Measurements from ENCODE around the gene SPECC1. TPM values are rescaled to one million over a fixed set of nuclear protein-coding genes. Genes with fewer than 3 reads are reported as not detected.

Gene SPECC1
- total and polyA plus RNA-seq, 2 of the 4 experiments (the other 2 are of a cell fraction) = 16.9 to 26.2 TPM

GRCh38 chr17:20263595-20263994 is 254.4 kb downstream of the SPECC1 start:
- peaks cover 10% of the 10 kb centered on the region for H3K4me1 ChIP-seq (ENCODE audit: control insufficient read depth, insufficient read depth, low read length)
- 88% methylated on average over 2 of the region's 5 CpGs; no CpG with 5 or more reads in 1 of the 2 experiments for WGBS, 2 experiments (ENCODE audit: extremely low coverage in 2 of 2, insufficient read length in 1 of 2)
- no peaks in the 10 kb centered on the region for H3K9me3 ChIP-seq (ENCODE audit: control insufficient read depth, insufficient read depth, low read length)
- no peak overlapping the region for H2BK15ac ChIP-seq (ENCODE audit: low read depth, low read length)
- no peak overlapping the region for H2BK120ac ChIP-seq (ENCODE audit: low read depth, low read length)
- no peak overlapping the region for H3K18ac ChIP-seq (ENCODE audit: low read depth, low read length)
- no peak overlapping the region for H2BK20ac ChIP-seq (ENCODE audit: low read depth, low read length)
- peaks cover 12% of the 10 kb centered on the region; the same call in 1 of the 2 replicates for H3K9me1 ChIP-seq (ENCODE audit: insufficient read depth, low read length)
- H2BK5ac ChIP-seq (ENCODE audit: low read depth, low read length, poor library complexity, severe bottlenecking) = no peak overlapping the region
- BruUV-seq (replicated peaks) = no TSS peak
- ChIA-PET CTCF (interaction anchor here (0.5 kb wide), 1 partner anchor 82 kb away, joined by 5 read pairs; no protein-coding TSS in a partner anchor), POLR2A (ENCODE audit: unreplicated experiment) (no interaction called here)
- no peaks in the 10 kb centered on the region for H3K27me3 ChIP-seq (ENCODE audit: control insufficient read depth, insufficient read depth, low read length)
- H3K56ac ChIP-seq (ENCODE audit: extremely low read depth, insufficient read depth, low read length) = no peak overlapping the region
- no peak overlapping the region for H3K4me3 ChIP-seq (ENCODE audit: insufficient read depth, low read depth, low read length)
- no peak for ATAC-seq (ENCODE audit: low read depth)
- H4K20me1 ChIP-seq (ENCODE audit: insufficient read depth, low read length) = no peaks in the 10 kb centered on the region
- no peak overlapping the region for H2AK9ac ChIP-seq (replicated peaks; ENCODE audit: low read depth, low read length, poor library complexity)
- H2AK5ac ChIP-seq (ENCODE audit: low read depth, low read length) = no peak overlapping the region
- H3K23ac ChIP-seq (ENCODE audit: low read depth, low read length) = peak overlapping the region; percentile 46; the same call in 1 of the 2 replicates
- no peak overlapping the region for H3K4me2 ChIP-seq (ENCODE audit: low read depth, low read length)
- H2AFZ ChIP-seq (replicated peaks; ENCODE audit: low read length, poor library complexity) = no peak overlapping the region
- H4K8ac ChIP-seq (ENCODE audit: low read depth in 2 of 2, low read length in 2 of 2) = no peak overlapping the region
- TF ChIP-seq BHLHE40 (IDR thresholded peaks at IDR 0.05; ENCODE audit: low read depth, low read length) (no peak), CEBPB (IDR thresholded peaks at IDR 0.05; ENCODE audit: low read depth, low read length) (peak; percentile 45; the same call in 1 of the 2 replicates)
- peaks cover 13% of the 10 kb centered on the region for H3K36me3 ChIP-seq (ENCODE audit: control insufficient read depth, insufficient read depth, low read length)
- no peak overlapping the region for H4K91ac ChIP-seq (ENCODE audit: insufficient read depth, low read depth, low read length)
- peak; percentile 61 for DNase-seq
- dilution Hi-C loops (cut with HindIII; ENCODE audit: low sequenced_read_pairs, unreplicated experiment) = no loop called here
- intact Hi-C loops (cut with micrococcal nuclease) = no loop called here
- no peak overlapping the region for H4K5ac ChIP-seq (ENCODE audit: low read depth, low read length)
- in situ Hi-C loops (cut with MboI; ENCODE audit: low sequenced_read_pairs) = no loop called here
- H3K14ac ChIP-seq (replicated peaks; ENCODE audit: low read depth, low read length) = peak overlapping the region; percentile 27
- peaks cover 5 to 26% of the 10 kb centered on the region in 2 experiments for H3K79me1 ChIP-seq (ENCODE audit: low read depth in 1 of 2, low read length in 2 of 2)
- no peak overlapping the region for H3K27ac ChIP-seq (ENCODE audit: insufficient read depth, low read length)
- no peak overlapping the region for H3K4ac ChIP-seq (ENCODE audit: low read depth, low read length)
- no peak overlapping the region for H3K9ac ChIP-seq (ENCODE audit: low read depth, low read length)

Measured in IMR-90 (cell line).